Loucy (cell line): Measurements from ENCODE around the gene GNL1.

Experiments used
- CTCF ChIP-seq: fragments of 200-600 bp; sonication (generic); conservative IDR thresholded peaks from 2 replicates; pipeline ENCODE4 v1.5.1; 2014; ENCODE audit warnings: mild to moderate bottlenecking, antibody characterized with exemption, low read length
- EZH2phosphoT487 ChIP-seq: fragments of 200-600 bp; IDR thresholded peaks from 2 replicates; pipeline ENCODE4 v1.6.1; 2018; ENCODE audit warnings: antibody characterized with exemption, mild to moderate bottlenecking, moderate library complexity, borderline replicate concordance

- no peak for TF ChIP-seq CTCF
- no peak for TF ChIP-seq EZH2phosphoT487
Observed at GRCh38 chr6:30500421-30501355, 55.6 kb downstream of the GNL1 start.
